Erythroblast (primary cell): ENCODE data around the gene SORCS1.

ENCODE experiments used
- GATA1 ChIP-seq: IDR thresholded peaks from 2 replicates; pipeline ENCODE4 v1.6.1; 2011; ENCODE audit warnings: low read depth, mild to moderate bottlenecking, control low read depth, low read length, moderate library complexity
- POLR2A ChIP-seq: IDR thresholded peaks from 2 replicates; pipeline ENCODE4 v1.6.1; 2011; ENCODE audit warnings: mild to moderate bottlenecking, low read length

GRCh38 chr10:106777841-106778240 lies 386.7 kb downstream of the SORCS1 start:
- no peak for TF ChIP-seq POLR2A
- TF ChIP-seq GATA1, result no peak
